HCT116 (cell line): ENCODE measurements around the gene OR2A14.

Experiments
- ATF3 ChIP-seq: IDR thresholded peaks from 2 replicates; pipeline ENCODE4 v1.6.1; 2012
- CTCF ChIP-seq, 3 experiments: fragments of 200-600 bp in 1 of 3; sonication (generic) in 1 of 3; IDR thresholded peaks in 2 of 3; conservative IDR thresholded peaks in 1 of 3; 2 replicates each; pipeline ENCODE4 v1.5.1; 2012 to 2017; ENCODE audit warnings: low read depth in 2 of 3, low read length in 2 of 3, antibody characterized with exemption in 1 of 3, borderline replicate concordance in 1 of 3, control low read depth in 1 of 3, mild to moderate bottlenecking in 1 of 3, mixed read lengths in 1 of 3, mixed run types in 1 of 3, moderate library complexity in 1 of 3; ENCODE audit not compliant: insufficient read depth in 1 of 3
- EZH2 ChIP-seq: fragments of 200-600 bp; sonication (generic); IDR thresholded peaks from 2 replicates; pipeline ENCODE4 v1.6.1; 2017; ENCODE audit warnings: antibody characterized with exemption, mixed run types
- POLR2A ChIP-seq: IDR thresholded peaks from 2 replicates; pipeline ENCODE4 v1.7.0; 2011; ENCODE audit warnings: borderline replicate concordance; ENCODE audit not compliant: insufficient read depth, insufficient read length; ENCODE audit errors: extremely low read depth
- RAD21 ChIP-seq: IDR thresholded peaks from 2 replicates; pipeline ENCODE4 v1.6.1; 2012; ENCODE audit warnings: low read depth, mild to moderate bottlenecking

GRCh38 chr7:144134116-144134515 is 11.1 kb downstream of the OR2A14 start:
- TF ChIP-seq CTCF (IDR thresholded peaks at IDR 0.05 in 2 of 3, conservative IDR thresholded peaks at IDR 0.05 in 1 of 3; ENCODE audit: borderline replicate concordance in 1 of 3, insufficient read depth in 1 of 3, low read depth in 2 of 3, low read length in 2 of 3): no peak
- no peak for TF ChIP-seq EZH2
- TF ChIP-seq ATF3: no peak
- no peak for TF ChIP-seq POLR2A
- TF ChIP-seq RAD21: no peak
